T follicular helper cell (primary cell): ENCODE data around the gene FMN2.
"Not testable (repeated sequence)": the region's sequence is repeated elsewhere in the genome, so short reads cannot be mapped to it uniquely, and the experiment has no call there.

Experiments used
- DNase-seq: peaks from one replicate; pipeline ENCODE4 v3.0.0-alpha.2; 2020; ENCODE audit warnings: low read depth

The FMN2 gene

GRCh38 chr1:240366636-240367035 is 275.0 kb downstream of the FMN2 start:
- DNase-seq: no peak

- no peak for DNase-seq
These were observed 293.9 kb downstream of the FMN2 start for GRCh38 chr1:240385551-240385950.

- no peak for DNase-seq
These were observed 294.6 kb downstream of the FMN2 start for GRCh38 chr1:240385985-240386978.

- DNase-seq: no peak
These were observed 295.4 kb downstream of the FMN2 start for GRCh38 chr1:240387051-240387450.

- no peak for DNase-seq
These were observed 300.1 kb downstream of the FMN2 start for GRCh38 chr1:240391660-240392260.

GRCh38 chr1:240394353-240394752 is 302.7 kb downstream of the FMN2 start:
- DNase-seq: no peak

GRCh38 chr1:240395336-240395735 is 303.7 kb downstream of the FMN2 start:
- no peak for DNase-seq

GRCh38 chr1:240399381-240399780 is 307.7 kb downstream of the FMN2 start:
- no peak for DNase-seq

GRCh38 chr1:240401731-240402130 is 310.0 kb downstream of the FMN2 start:
- DNase-seq: no peak

- no peak for DNase-seq
These were observed 310.6 kb downstream of the FMN2 start for GRCh38 chr1:240402326-240402725.

- DNase-seq: no peak
These were observed 312.6 kb downstream of the FMN2 start for GRCh38 chr1:240404286-240404685.

- DNase-seq: no peak
These were observed 314.1 kb downstream of the FMN2 start for GRCh38 chr1:240405751-240406150.

GRCh38 chr1:240407407-240407806 is 315.7 kb downstream of the FMN2 start:
- DNase-seq: no peak

GRCh38 chr1:240409615-240410014 is 317.9 kb downstream of the FMN2 start:
- DNase-seq: no peak

GRCh38 chr1:240413732-240414131 is 322.0 kb downstream of the FMN2 start:
- no peak for DNase-seq

- DNase-seq: no peak
These were observed 322.6 kb downstream of the FMN2 start for GRCh38 chr1:240414237-240414636.

- not testable (repeated sequence) for DNase-seq
These were observed 323.3 kb downstream of the FMN2 start for GRCh38 chr1:240415011-240415410.

GRCh38 chr1:240415532-240415931 is 323.8 kb downstream of the FMN2 start:
- DNase-seq: no peak

- no peak for DNase-seq
These were observed 325.6 kb downstream of the FMN2 start for GRCh38 chr1:240417317-240417716.

GRCh38 chr1:240420766-240421165 is 329.1 kb downstream of the FMN2 start:
- no peak for DNase-seq

- no peak for DNase-seq
These were observed 331.7 kb downstream of the FMN2 start for GRCh38 chr1:240423246-240423924.

GRCh38 chr1:240424740-240425464 is 333.2 kb downstream of the FMN2 start:
- DNase-seq: no peak
